ENCODE measurements around the gene RNF44. TPM values are rescaled to one million over a fixed set of nuclear protein-coding genes. Genes with fewer than 3 reads are reported as not detected.
A peak's percentile ranks its signal among the peaks of the same experiment; 100 is the strongest.

Gene RNF44
- polyA plus RNA-seq, 1 experiment = 4.0 TPM

- Histone ChIP-seq H3K4me3 (ENCODE audit: low read depth, low read length) (peak overlapping the region; percentile 99), H3K27ac (ENCODE audit: low read depth, low read length) (peak overlapping the region; percentile 94), H3K9me3 (ENCODE audit: control insufficient read depth, insufficient read depth, low read length) (no peaks in the 10 kb centered on the region; the same call in 1 of the 2 replicates), H3K27me3 (ENCODE audit: control insufficient read depth, insufficient read depth, low read length) (no peaks in the 10 kb centered on the region)
- TF ChIP-seq CTCF (IDR thresholded peaks at IDR 0.05; ENCODE audit: low read depth, low read length) = no peak
- ChIA-PET CTCF (interaction anchor here (0.6 to 7.3 kb wide), 8 partner anchors 36 to 430 kb away, joined by 3 to 41 read pairs (median 4); partner anchors contain the start of gene FAF2), POLR2A (interaction anchor here (0.6 to 2.3 kb wide), 14 partner anchors 9 to 814 kb away, joined by 3 to 15 read pairs (median 6); partner anchors contain the start of genes CLTB, FAF2 and NOP16)
- peak; percentile 99 for DNase-seq (ENCODE audit: low read depth, low spot score)
These were observed 490 bp upstream of the RNF44 start for GRCh38 chr5:176537554-176538229.

GRCh38 chr5:176536132-176536901 is 885 bp downstream of the RNF44 start:
- Histone ChIP-seq H3K4me3 (ENCODE audit: low read depth, low read length) (peak overlapping the region; percentile 90), H3K9me3 (ENCODE audit: control insufficient read depth, insufficient read depth, low read length) (no peaks in the 10 kb centered on the region; the same call in 1 of the 2 replicates), H3K27ac (ENCODE audit: low read depth, low read length) (peak overlapping the region; percentile 94), H3K27me3 (ENCODE audit: control insufficient read depth, insufficient read depth, low read length) (no peaks in the 10 kb centered on the region)
- no peak for TF ChIP-seq CTCF (IDR thresholded peaks at IDR 0.05; ENCODE audit: low read depth, low read length)
- CTCF ChIA-PET = interaction anchor here (0.7 to 7.3 kb wide), 4 partner anchors 37 to 125 kb away, joined by 3 to 41 read pairs (median 6); partner anchors contain the start of gene FAF2
- no peak for DNase-seq (ENCODE audit: low read depth, low spot score)
- POLR2A ChIA-PET = interaction anchor here (0.7 to 2.3 kb wide), 12 partner anchors 14 to 1668 kb away, joined by 3 to 15 read pairs (median 6); partner anchors contain the start of genes CLTB, EIF4E1B, FAF2 and HNRNPAB

GRCh38 chr5:176535664-176536131 is 1.5 kb downstream of the RNF44 start:
- no peaks in the 10 kb centered on the region; the same call in 1 of the 2 replicates for H3K9me3 ChIP-seq (ENCODE audit: control insufficient read depth, insufficient read depth, low read length)
- ChIA-PET POLR2A (interaction anchor here (0.5 to 2.3 kb wide), 4 partner anchors 11 to 95 kb away, joined by 3 to 15 read pairs (median 4); partner anchors contain the start of gene FAF2), CTCF (interaction anchor here (1.7 to 7.3 kb wide), 2 partner anchors 88 to 125 kb away, joined by 6 to 41 read pairs; partner anchors contain the start of gene FAF2)
- no peaks in the 10 kb centered on the region for H3K27me3 ChIP-seq (ENCODE audit: control insufficient read depth, insufficient read depth, low read length)
- peak overlapping the region; percentile 90 for H3K4me3 ChIP-seq (ENCODE audit: low read depth, low read length)
- TF ChIP-seq CTCF (IDR thresholded peaks at IDR 0.05; ENCODE audit: low read depth, low read length) = no peak
- DNase-seq (ENCODE audit: low read depth, low spot score) = no peak
- peak overlapping the region; percentile 52 for H3K27ac ChIP-seq (ENCODE audit: low read depth, low read length)

GRCh38 chr5:176535101-176535663 is 2.0 kb downstream of the RNF44 start:
- no peak for DNase-seq (ENCODE audit: low read depth, low spot score)
- Histone ChIP-seq H3K27ac (ENCODE audit: low read depth, low read length) (no peak overlapping the region), H3K27me3 (ENCODE audit: control insufficient read depth, insufficient read depth, low read length) (no peaks in the 10 kb centered on the region), H3K4me3 (ENCODE audit: low read depth, low read length) (peak overlapping the region; percentile 90), H3K9me3 (ENCODE audit: control insufficient read depth, insufficient read depth, low read length) (no peaks in the 10 kb centered on the region; the same call in 1 of the 2 replicates)
- ChIA-PET CTCF (interaction anchor here (1.7 to 7.3 kb wide), 2 partner anchors 87 to 126 kb away, joined by 6 to 41 read pairs; partner anchors contain the start of gene FAF2), POLR2A (interaction anchor here (0.5 to 1.2 kb wide), 2 partner anchors 10 to 19 kb away, joined by 3 to 5 read pairs; no protein-coding TSS in a partner anchor)
- no peak for TF ChIP-seq CTCF (IDR thresholded peaks at IDR 0.05; ENCODE audit: low read depth, low read length)

Data from AG04450 (cell line).